ENCODE measurements around the gene SYK. TPM values are rescaled to one million over a fixed set of nuclear protein-coding genes. Genes with fewer than 3 reads are reported as not detected.

SYK gene
- total and polyA plus RNA-seq, 2 of the 4 experiments (the other 2 are of a cell fraction): not detected

DNA sequence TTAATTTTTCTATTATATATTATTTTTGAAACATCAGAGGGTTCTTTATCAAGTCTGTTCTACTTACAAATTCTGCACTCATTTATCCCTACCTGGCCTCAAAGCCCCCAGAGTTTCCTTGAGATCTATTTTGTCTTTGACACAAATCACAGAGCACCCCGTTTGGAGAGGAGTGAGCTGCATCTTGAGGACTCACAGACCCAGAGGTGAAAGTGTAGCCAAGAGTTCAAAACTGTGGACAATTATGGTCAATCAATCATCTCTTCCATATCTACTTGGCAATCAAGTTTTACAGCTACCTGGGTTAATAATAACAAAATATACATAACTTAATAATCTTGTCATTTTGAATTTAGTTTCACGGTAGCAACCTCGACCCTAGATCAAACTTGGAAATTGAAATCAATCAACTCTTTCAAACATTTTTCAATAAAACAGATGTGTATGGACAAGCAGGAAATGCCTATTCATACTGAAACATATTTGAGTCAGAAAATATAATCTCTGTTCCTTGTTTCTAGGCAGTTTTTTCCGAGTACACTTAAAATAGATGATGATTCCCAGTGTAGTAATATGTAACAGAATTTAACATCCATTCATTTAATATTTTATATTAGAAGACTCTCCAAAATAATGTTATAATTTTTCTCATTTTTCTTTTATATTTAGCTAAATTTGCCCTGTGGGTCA is 13.7 kb upstream of the SYK start:
- H3K27me3 ChIP-seq (ENCODE audit: control insufficient read depth, insufficient read depth, low read length): no peaks in the 10 kb centered on the region
- DNase-seq (no peak), ATAC-seq (ENCODE audit: low read depth) (no peak)
- no peaks in the 10 kb centered on the region for H4K20me1 ChIP-seq (ENCODE audit: insufficient read depth, low read length)
- H3K4me1 ChIP-seq (ENCODE audit: control insufficient read depth, insufficient read depth, low read length): no peaks in the 10 kb centered on the region
- H3K56ac ChIP-seq (ENCODE audit: extremely low read depth, insufficient read depth, low read length): no peak overlapping the region
- H2BK5ac ChIP-seq (ENCODE audit: low read depth, low read length, poor library complexity, severe bottlenecking): no peak overlapping the region
- H3K36me3 ChIP-seq (ENCODE audit: control insufficient read depth, insufficient read depth, low read length): no peaks in the 10 kb centered on the region
- H3K9me1 ChIP-seq (ENCODE audit: insufficient read depth, low read length): no peaks in the 10 kb centered on the region
- TF ChIP-seq MXI1 (IDR thresholded peaks at IDR 0.05; ENCODE audit: borderline replicate concordance, low read depth, low read length): no peak
- TF ChIP-seq MAZ (IDR thresholded peaks at IDR 0.05; ENCODE audit: borderline replicate concordance, low read depth, low read length): no peak
- TF ChIP-seq NFE2L2 (IDR thresholded peaks at IDR 0.05; ENCODE audit: low read depth, low read length): no peak
- TF ChIP-seq CHD1 (IDR thresholded peaks at IDR 0.05; ENCODE audit: low read depth, low read length): no peak
- TF ChIP-seq CEBPB (IDR thresholded peaks at IDR 0.05; ENCODE audit: low read depth, low read length): no peak
- TF ChIP-seq, protein P1, sequence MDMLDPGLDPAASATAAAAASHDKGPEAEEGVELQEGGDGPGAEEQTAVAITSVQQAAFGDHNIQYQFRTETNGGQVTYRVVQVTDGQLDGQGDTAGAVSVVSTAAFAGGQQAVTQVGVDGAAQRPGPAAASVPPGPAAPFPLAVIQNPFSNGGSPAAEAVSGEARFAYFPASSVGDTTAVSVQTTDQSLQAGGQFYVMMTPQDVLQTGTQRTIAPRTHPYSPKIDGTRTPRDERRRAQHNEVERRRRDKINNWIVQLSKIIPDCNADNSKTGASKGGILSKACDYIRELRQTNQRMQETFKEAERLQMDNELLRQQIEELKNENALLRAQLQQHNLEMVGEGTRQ (IDR thresholded peaks at IDR 0.05; ENCODE audit: low read depth, low read length): no peak
- TF ChIP-seq SMC3 (IDR thresholded peaks at IDR 0.05; ENCODE audit: low read depth, low read length): no peak
- TF ChIP-seq RAD21 (IDR thresholded peaks at IDR 0.05; ENCODE audit: low read length): no peak
- no peak for TF ChIP-seq RFX5 (IDR thresholded peaks at IDR 0.05; ENCODE audit: low read depth, low read length)
- TF ChIP-seq, protein P2, sequence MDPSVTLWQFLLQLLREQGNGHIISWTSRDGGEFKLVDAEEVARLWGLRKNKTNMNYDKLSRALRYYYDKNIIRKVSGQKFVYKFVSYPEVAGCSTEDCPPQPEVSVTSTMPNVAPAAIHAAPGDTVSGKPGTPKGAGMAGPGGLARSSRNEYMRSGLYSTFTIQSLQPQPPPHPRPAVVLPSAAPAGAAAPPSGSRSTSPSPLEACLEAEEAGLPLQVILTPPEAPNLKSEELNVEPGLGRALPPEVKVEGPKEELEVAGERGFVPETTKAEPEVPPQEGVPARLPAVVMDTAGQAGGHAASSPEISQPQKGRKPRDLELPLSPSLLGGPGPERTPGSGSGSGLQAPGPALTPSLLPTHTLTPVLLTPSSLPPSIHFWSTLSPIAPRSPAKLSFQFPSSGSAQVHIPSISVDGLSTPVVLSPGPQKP (IDR thresholded peaks at IDR 0.05; ENCODE audit: borderline replicate concordance, low read depth, low read length): no peak
- no peak for TF ChIP-seq MAFK (IDR thresholded peaks at IDR 0.05; ENCODE audit: low read depth, low read length)
- TF ChIP-seq BHLHE40 (IDR thresholded peaks at IDR 0.05; ENCODE audit: low read depth, low read length): no peak
- no peak for TF ChIP-seq FOS (IDR thresholded peaks at IDR 0.05; ENCODE audit: low read depth, low read length)
- no peak for TF ChIP-seq RCOR1 (IDR thresholded peaks at IDR 0.05; ENCODE audit: insufficient replicate concordance, low read length)
- TF ChIP-seq POLR2A (IDR thresholded peaks at IDR 0.05; ENCODE audit: low read depth, low read length): no peak
- TF ChIP-seq, protein P3, sequence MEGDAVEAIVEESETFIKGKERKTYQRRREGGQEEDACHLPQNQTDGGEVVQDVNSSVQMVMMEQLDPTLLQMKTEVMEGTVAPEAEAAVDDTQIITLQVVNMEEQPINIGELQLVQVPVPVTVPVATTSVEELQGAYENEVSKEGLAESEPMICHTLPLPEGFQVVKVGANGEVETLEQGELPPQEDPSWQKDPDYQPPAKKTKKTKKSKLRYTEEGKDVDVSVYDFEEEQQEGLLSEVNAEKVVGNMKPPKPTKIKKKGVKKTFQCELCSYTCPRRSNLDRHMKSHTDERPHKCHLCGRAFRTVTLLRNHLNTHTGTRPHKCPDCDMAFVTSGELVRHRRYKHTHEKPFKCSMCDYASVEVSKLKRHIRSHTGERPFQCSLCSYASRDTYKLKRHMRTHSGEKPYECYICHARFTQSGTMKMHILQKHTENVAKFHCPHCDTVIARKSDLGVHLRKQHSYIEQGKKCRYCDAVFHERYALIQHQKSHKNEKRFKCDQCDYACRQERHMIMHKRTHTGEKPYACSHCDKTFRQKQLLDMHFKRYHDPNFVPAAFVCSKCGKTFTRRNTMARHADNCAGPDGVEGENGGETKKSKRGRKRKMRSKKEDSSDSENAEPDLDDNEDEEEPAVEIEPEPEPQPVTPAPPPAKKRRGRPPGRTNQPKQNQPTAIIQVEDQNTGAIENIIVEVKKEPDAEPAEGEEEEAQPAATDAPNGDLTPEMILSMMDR (conservative IDR thresholded peaks at IDR 0.05; ENCODE audit: low read depth, low read length): no peak
- intact Hi-C loops (cut with micrococcal nuclease) (no loop called here), in situ Hi-C loops (cut with MboI; ENCODE audit: low sequenced_read_pairs) (no loop called here), dilution Hi-C loops (cut with HindIII; ENCODE audit: low sequenced_read_pairs, unreplicated experiment) (no loop called here)
- no peak overlapping the region for H3K4ac ChIP-seq (ENCODE audit: low read depth, low read length)
- H3K14ac ChIP-seq (replicated peaks; ENCODE audit: low read depth, low read length): no peak overlapping the region
- H2AK9ac ChIP-seq (replicated peaks; ENCODE audit: low read depth, low read length, poor library complexity): no peak overlapping the region
- no peak overlapping the region for H2AFZ ChIP-seq (replicated peaks; ENCODE audit: low read length, poor library complexity)
- H4K8ac ChIP-seq (ENCODE audit: low read depth in 2 of 2, low read length in 2 of 2): no peak overlapping the region
- ChIA-PET CTCF (no interaction called here), POLR2A (ENCODE audit: unreplicated experiment) (no interaction called here)
- no peak overlapping the region for H4K5ac ChIP-seq (ENCODE audit: low read depth, low read length)
- no peak overlapping the region for H4K91ac ChIP-seq (ENCODE audit: insufficient read depth, low read depth, low read length)
- no peaks in the 10 kb centered on the region for H3K79me1 ChIP-seq (ENCODE audit: low read depth in 1 of 2, low read length in 2 of 2)
- no peak overlapping the region for H2BK20ac ChIP-seq (ENCODE audit: low read depth, low read length)
- no peak overlapping the region for H3K9ac ChIP-seq (ENCODE audit: low read depth, low read length)
- no peak overlapping the region for H2BK120ac ChIP-seq (ENCODE audit: low read depth, low read length)
- no peaks in the 10 kb centered on the region for H3K9me3 ChIP-seq (ENCODE audit: control insufficient read depth, insufficient read depth, low read length)
- H3K27ac ChIP-seq (ENCODE audit: insufficient read depth, low read length): no peak overlapping the region
- H3K4me3 ChIP-seq (ENCODE audit: insufficient read depth, low read depth, low read length): no peak overlapping the region
- H2AK5ac ChIP-seq (ENCODE audit: low read depth, low read length): no peak overlapping the region
- no TSS peak for BruUV-seq (replicated peaks)
- no CpG with 5 or more reads among the region's 4 CpGs for WGBS, 2 experiments (ENCODE audit: extremely low coverage in 2 of 2, insufficient read length in 1 of 2)
- no peak overlapping the region for H3K4me2 ChIP-seq (ENCODE audit: low read depth, low read length)
- no peak overlapping the region for H3K23ac ChIP-seq (ENCODE audit: low read depth, low read length)
- H2BK15ac ChIP-seq (ENCODE audit: low read depth, low read length): no peak overlapping the region
- no peak overlapping the region for H3K18ac ChIP-seq (ENCODE audit: low read depth, low read length)
